ENCODE data around the gene EML4. TPM values are rescaled to one million over a fixed set of nuclear protein-coding genes. Genes with fewer than 3 reads are reported as not detected.

The EML4 gene
- total and polyA plus RNA-seq, 2 donors (not counting 1 experiment from before 2014, with no cell fraction given): 49.4 to 134 TPM

- Mint-ChIP-seq H3K9me3 (ENCODE audit: insufficient read depth) (no peaks in the 10 kb centered on the region), H3K4me3 (no peak overlapping the region), H3K27ac (no peak overlapping the region), H3K27me3 (no peaks in the 10 kb centered on the region), H3K4me1 (peaks cover 56% of the 10 kb centered on the region)
- Histone ChIP-seq H3K9ac (ENCODE audit: low read length) (no peak overlapping the region), H3K4me1 (ENCODE audit: control insufficient read depth in 2 of 2, insufficient read depth in 2 of 2, low read length in 2 of 2) (peaks cover 3 to 7% of the 10 kb centered on the region in 2 donors), H3K79me2 (ENCODE audit: control insufficient read depth, insufficient read depth, low read length) (peaks cover 97% of the 10 kb centered on the region), H3K36me3 (replicated peaks in 1 of 2; ENCODE audit: control extremely low read depth in 1 of 2, control insufficient read depth in 1 of 2, extremely low read depth in 1 of 2, insufficient read depth in 2 of 2, low read length in 1 of 2) (peaks cover 4 to 8% of the 10 kb centered on the region in 2 experiments), H2AFZ (ENCODE audit: insufficient read depth, low read depth, low read length, poor library complexity, severe bottlenecking) (no peak overlapping the region), H3K27me3 (replicated peaks in 1 of 4; ENCODE audit: control extremely low read depth in 1 of 4, control insufficient read depth in 3 of 4, insufficient read depth in 4 of 4, low read length in 3 of 4) (no peaks in the 10 kb centered on the region), H3K4me3 (ENCODE audit: control extremely low read depth in 1 of 5, extremely low read depth in 1 of 5, insufficient read depth in 1 of 5, low read depth in 2 of 5, low read length in 4 of 5) (no peak overlapping the region), H3K4me2 (replicated peaks; ENCODE audit: low read depth, low read length, poor library complexity, severe bottlenecking) (no peak overlapping the region), H3K9me3 (ENCODE audit: control extremely low read depth in 1 of 3, control insufficient read depth in 2 of 3, insufficient read depth in 1 of 3, low read length in 2 of 3) (no peaks in the 10 kb centered on the region), H4K20me1 (ENCODE audit: control insufficient read depth, insufficient read depth, low read length, poor library complexity, severe bottlenecking) (peaks cover 78% of the 10 kb centered on the region), H3K27ac (ENCODE audit: low read length in 2 of 2) (no peak overlapping the region)
- intact Hi-C loops (cut with micrococcal nuclease): no loop called here
- WGBS (ENCODE audit: insufficient coverage): 100% methylated on average over 1 of the region's 5 CpGs
- DNase-seq (no peak), ATAC-seq (ENCODE audit: low read depth) (no peak)
- CTCF ChIA-PET: interaction anchor here (1.8 kb wide), 1 partner anchor 138 kb away, joined by 7 read pairs; no protein-coding TSS in a partner anchor
- TF ChIP-seq EZH2 (IDR thresholded peaks at IDR 0.05; ENCODE audit: borderline replicate concordance, insufficient read depth, low read depth, low read length, poor library complexity, severe bottlenecking): no peak
- TF ChIP-seq CTCF (IDR thresholded peaks at IDR 0.05): no peak
- POLR2A ChIA-PET: no interaction called here
Measured at GRCh38 chr2:42233976-42234441, 64.9 kb downstream of the EML4 start.

- Histone ChIP-seq H3K4me3 (ENCODE audit: control extremely low read depth in 1 of 5, extremely low read depth in 1 of 5, insufficient read depth in 1 of 5, low read depth in 2 of 5, low read length in 4 of 5) (no peak overlapping the region), H3K9me3 (ENCODE audit: control extremely low read depth in 1 of 3, control insufficient read depth in 2 of 3, insufficient read depth in 1 of 3, low read length in 2 of 3) (no peaks in the 10 kb centered on the region), H3K79me2 (ENCODE audit: control insufficient read depth, insufficient read depth, low read length) (peaks cover 98% of the 10 kb centered on the region), H3K27me3 (replicated peaks in 1 of 4; ENCODE audit: control extremely low read depth in 1 of 4, control insufficient read depth in 3 of 4, insufficient read depth in 4 of 4, low read length in 3 of 4) (no peaks in the 10 kb centered on the region), H3K4me1 (ENCODE audit: control insufficient read depth in 2 of 2, insufficient read depth in 2 of 2, low read length in 2 of 2) (peaks cover 20 to 21% of the 10 kb centered on the region in 2 donors), H3K27ac (ENCODE audit: low read length in 2 of 2) (no peak overlapping the region), H4K20me1 (ENCODE audit: control insufficient read depth, insufficient read depth, low read length, poor library complexity, severe bottlenecking) (peaks cover 86% of the 10 kb centered on the region), H3K36me3 (replicated peaks in 1 of 2; ENCODE audit: control extremely low read depth in 1 of 2, control insufficient read depth in 1 of 2, extremely low read depth in 1 of 2, insufficient read depth in 2 of 2, low read length in 1 of 2) (peaks cover 4 to 8% of the 10 kb centered on the region in 2 experiments), H3K4me2 (replicated peaks; ENCODE audit: low read depth, low read length, poor library complexity, severe bottlenecking) (no peak overlapping the region), H3K9ac (ENCODE audit: low read length) (no peak overlapping the region), H2AFZ (ENCODE audit: insufficient read depth, low read depth, low read length, poor library complexity, severe bottlenecking) (no peak overlapping the region)
- H3K27ac Mint-ChIP-seq: no peak overlapping the region
- intact Hi-C loops (cut with micrococcal nuclease): loop anchor here (5.0 kb wide), 1 partner anchor 40 kb away; no protein-coding TSS in a partner anchor
- H3K4me1 Mint-ChIP-seq: peaks cover 63% of the 10 kb centered on the region
- WGBS (ENCODE audit: insufficient coverage): no CpG with 5 or more reads among the region's 2 CpGs
- no peak overlapping the region for H3K4me3 Mint-ChIP-seq
- ChIA-PET POLR2A (no interaction called here), CTCF (interaction anchor here (1.2 to 5.7 kb wide), 6 partner anchors 8 to 367 kb away, joined by 3 to 81 read pairs (median 7); no protein-coding TSS in a partner anchor)
- H3K9me3 Mint-ChIP-seq (ENCODE audit: insufficient read depth): no peaks in the 10 kb centered on the region
- no peak for DNase-seq
- TF ChIP-seq CTCF (IDR thresholded peaks at IDR 0.05) (no peak), EZH2 (IDR thresholded peaks at IDR 0.05; ENCODE audit: borderline replicate concordance, insufficient read depth, low read depth, low read length, poor library complexity, severe bottlenecking) (no peak)
- ATAC-seq (ENCODE audit: low read depth): no peak
- H3K27me3 Mint-ChIP-seq: no peaks in the 10 kb centered on the region
Measured at GRCh38 chr2:42236911-42237310, 67.8 kb downstream of the EML4 start.
